Stomach (tissue), 4 donors: ENCODE measurements around the gene ZNF620.

Experiments used
- CTCF ChIP-seq, 7 experiments: fragments of 450-650 bp in 4 of 7; fragments of 200-600 bp in 3 of 7; sonication (generic) in 3 of 7; IDR thresholded peaks; one replicate each; pipeline ENCODE4 v1.5.1; 2016 to 2019; ENCODE audit warnings: antibody characterized with exemption in 7 of 7, control low read depth in 2 of 7, mild to moderate bottlenecking in 1 of 7
- EP300 ChIP-seq: sonication (generic); formaldehyde crosslinking; IDR thresholded peaks from one replicate; pipeline ENCODE4 v1.6.1; 2017; ENCODE audit warnings: antibody characterized with exemption
- POLR2A ChIP-seq, 4 donors: fragments of 450-650 bp; IDR thresholded peaks; one replicate each; pipeline ENCODE4 v1.6.1; 2016; ENCODE audit warnings: antibody characterized with exemption in 4 of 4, control low read depth in 2 of 4, mild to moderate bottlenecking in 1 of 4, moderate library complexity in 1 of 4

- no peak for TF ChIP-seq EP300
- TF ChIP-seq CTCF (IDR thresholded peaks at IDR 0.05), result no peak
- no peak for TF ChIP-seq POLR2A (IDR thresholded peaks at IDR 0.05)
Observed at GRCh38 chr3:40511031-40511718, 5.3 kb downstream of the ZNF620 start.
